ENCODE measurements around the gene RPS4Y2. TPM values are rescaled to one million over a fixed set of nuclear protein-coding genes. Genes with fewer than 3 reads are reported as not detected.

Gene RPS4Y2
- total and polyA plus RNA-seq, 8 donors = 0.20 TPM; not detected in 7

- ATAC-seq (no peak), DNase-seq (no peak)
Measured at GRCh38 chrY:20784965-20785364, 29.1 kb downstream of the RPS4Y2 start.

GRCh38 chrY:20787076-20787475, 31.2 kb downstream of the RPS4Y2 start:
- Histone ChIP-seq H3K4me1 (no peaks in the 10 kb centered on the region), H3K4me3 (no peak overlapping the region), H3K9me3 (no peaks in the 10 kb centered on the region), H3K36me3 (no peaks in the 10 kb centered on the region), H3K27me3 (no peaks in the 10 kb centered on the region), H3K27ac (no peak overlapping the region)
- ATAC-seq (no peak), DNase-seq (no peak)
- TF ChIP-seq CTCF (IDR thresholded peaks at IDR 0.05) = no peak
- intact Hi-C loops (cut with DNase I) = no loop called here

More at GRCh38 chrY:20784965-20785364, 29.1 kb downstream of the RPS4Y2 start:
- Histone ChIP-seq H3K27ac (no peak overlapping the region), H3K4me3 (no peak overlapping the region), H3K27me3 (no peaks in the 10 kb centered on the region), H3K9me3 (no peaks in the 10 kb centered on the region), H3K4me1 (no peaks in the 10 kb centered on the region), H3K36me3 (no peaks in the 10 kb centered on the region)
- intact Hi-C loops (cut with DNase I) = no loop called here
- no peak for TF ChIP-seq CTCF (IDR thresholded peaks at IDR 0.05)

- H3K36me3 ChIP-seq = no peaks in the 10 kb centered on the region
- no peaks in the 10 kb centered on the region for H3K27me3 ChIP-seq
- H3K27ac ChIP-seq = no peak overlapping the region
- no peaks in the 10 kb centered on the region for H3K4me1 ChIP-seq
- H3K9me3 ChIP-seq = no peaks in the 10 kb centered on the region
- ATAC-seq (no peak), DNase-seq (no peak)
- no peak for TF ChIP-seq CTCF (IDR thresholded peaks at IDR 0.05)
- H3K4me3 ChIP-seq = no peak overlapping the region
- intact Hi-C loops (cut with DNase I) = no loop called here
Measured at GRCh38 chrY:20798351-20799049, 42.6 kb downstream of the RPS4Y2 start.

- Histone ChIP-seq H3K27me3 (no peaks in the 10 kb centered on the region), H3K4me1 (no peaks in the 10 kb centered on the region), H3K36me3 (no peaks in the 10 kb centered on the region), H3K4me3 (no peak overlapping the region), H3K27ac (no peak overlapping the region), H3K9me3 (no peaks in the 10 kb centered on the region)
- TF ChIP-seq CTCF (IDR thresholded peaks at IDR 0.05) = no peak
- DNase-seq = no peak
- ATAC-seq = no peak
- intact Hi-C loops (cut with DNase I) = no loop called here
Measured at GRCh38 chrY:20802659-20803058, 46.8 kb downstream of the RPS4Y2 start.

- H3K4me1 ChIP-seq = no peaks in the 10 kb centered on the region
- H3K36me3 ChIP-seq = no peaks in the 10 kb centered on the region
- DNase-seq (no peak), ATAC-seq (no peak)
- no peak overlapping the region for H3K27ac ChIP-seq
- no peaks in the 10 kb centered on the region for H3K27me3 ChIP-seq
- H3K4me3 ChIP-seq = no peak overlapping the region
- no peak for TF ChIP-seq CTCF (IDR thresholded peaks at IDR 0.05)
- H3K9me3 ChIP-seq = no peaks in the 10 kb centered on the region
- intact Hi-C loops (cut with DNase I) = no loop called here
Measured at GRCh38 chrY:20806243-20806642, 50.3 kb downstream of the RPS4Y2 start.
